ENCODE results near the gene ITPA. TPM values are rescaled to one million over a fixed set of nuclear protein-coding genes. Genes with fewer than 3 reads are reported as not detected.
A peak's percentile ranks its signal among the peaks of the same experiment; 100 is the strongest.

Gene ITPA
- total and polyA plus RNA-seq, 2 of the 13 experiments (the other 11 are each of a cell fraction or from before 2014, with no cell fraction given) = 60.1 to 103 TPM

DNA sequence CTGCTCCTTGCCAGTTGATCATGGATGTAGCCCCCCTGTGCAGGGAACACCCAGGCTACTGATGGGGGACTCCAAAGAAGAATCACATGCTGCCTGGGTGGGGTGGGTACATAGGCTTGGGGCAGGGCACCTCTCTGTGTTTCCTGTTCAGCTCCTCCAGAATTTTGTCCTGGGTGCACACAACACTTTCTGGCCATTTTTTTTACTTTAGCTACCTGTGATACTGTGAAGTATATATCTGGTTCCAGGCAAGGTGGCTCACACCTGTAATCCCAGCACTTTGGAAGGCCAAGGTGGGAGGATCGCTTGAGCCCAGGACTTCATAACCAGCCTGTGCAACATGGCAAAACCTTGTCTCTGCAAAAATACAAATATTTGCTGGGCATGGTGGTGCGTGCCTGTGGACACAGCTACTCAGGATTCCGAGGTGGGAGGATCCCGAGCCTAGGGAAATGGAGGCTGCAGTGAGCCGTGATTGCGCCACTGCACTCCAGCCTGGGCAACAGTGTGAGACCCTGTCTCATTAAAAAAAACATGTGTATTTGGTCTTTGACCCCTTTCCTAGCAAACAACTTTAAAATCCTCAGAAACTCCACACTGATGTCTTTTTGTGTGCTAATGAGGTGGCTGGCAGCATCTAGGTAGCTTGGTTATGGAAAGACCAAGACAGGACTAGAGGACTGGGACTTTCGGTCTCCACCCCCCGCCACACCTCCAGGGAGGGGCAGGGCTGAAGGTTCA lies 15.6 kb downstream of the ITPA start (continued):
- TF ChIP-seq ZNF142 (CRISPR knock-in tag; IDR thresholded peaks at IDR 0.05) (0 out of 2 replicates have a peak, but pooled peaks have one; percentile 67), SCMH1 (CRISPR knock-in tag; IDR thresholded peaks at IDR 0.05; ENCODE audit: borderline replicate concordance) (no peak), ZNF614 (CRISPR knock-in tag; IDR thresholded peaks at IDR 0.05; ENCODE audit: borderline replicate concordance) (peak; percentile 93), SP4 (CRISPR knock-in tag; IDR thresholded peaks at IDR 0.05) (peak; percentile 44; the same call in 1 of the 2 replicates), ZNF180 (CRISPR knock-in tag; IDR thresholded peaks at IDR 0.05; ENCODE audit: borderline replicate concordance, low read depth) (no peak), ZNF790 (CRISPR knock-in tag; IDR thresholded peaks at IDR 0.05; ENCODE audit: borderline replicate concordance) (no peak), ZNF672 (CRISPR knock-in tag; IDR thresholded peaks at IDR 0.05) (no peak), ZNF773 (CRISPR knock-in tag; IDR thresholded peaks at IDR 0.05; ENCODE audit: borderline replicate concordance) (no peak), FUBP1 (CRISPR knock-in tag; IDR thresholded peaks at IDR 0.05; ENCODE audit: borderline replicate concordance) (no peak), PPARG (CRISPR knock-in tag; conservative IDR thresholded peaks at IDR 0.05) (peak; percentile 88), ZSCAN21 (CRISPR knock-in tag; IDR thresholded peaks at IDR 0.05; ENCODE audit: borderline replicate concordance) (no peak; the same call in 1 of the 2 replicates), NFIC (IDR thresholded peaks at IDR 0.05; ENCODE audit: low read length) (no peak), HIVEP1 (CRISPR knock-in tag; IDR thresholded peaks at IDR 0.05) (no peak), ZNF432 (CRISPR knock-in tag; IDR thresholded peaks at IDR 0.05; ENCODE audit: borderline replicate concordance) (no peak), ZNF703 (CRISPR knock-in tag; IDR thresholded peaks at IDR 0.05; ENCODE audit: borderline replicate concordance) (peak; percentile 74; the same call in 1 of the 2 replicates)
- TF ChIP-seq, protein P1, sequence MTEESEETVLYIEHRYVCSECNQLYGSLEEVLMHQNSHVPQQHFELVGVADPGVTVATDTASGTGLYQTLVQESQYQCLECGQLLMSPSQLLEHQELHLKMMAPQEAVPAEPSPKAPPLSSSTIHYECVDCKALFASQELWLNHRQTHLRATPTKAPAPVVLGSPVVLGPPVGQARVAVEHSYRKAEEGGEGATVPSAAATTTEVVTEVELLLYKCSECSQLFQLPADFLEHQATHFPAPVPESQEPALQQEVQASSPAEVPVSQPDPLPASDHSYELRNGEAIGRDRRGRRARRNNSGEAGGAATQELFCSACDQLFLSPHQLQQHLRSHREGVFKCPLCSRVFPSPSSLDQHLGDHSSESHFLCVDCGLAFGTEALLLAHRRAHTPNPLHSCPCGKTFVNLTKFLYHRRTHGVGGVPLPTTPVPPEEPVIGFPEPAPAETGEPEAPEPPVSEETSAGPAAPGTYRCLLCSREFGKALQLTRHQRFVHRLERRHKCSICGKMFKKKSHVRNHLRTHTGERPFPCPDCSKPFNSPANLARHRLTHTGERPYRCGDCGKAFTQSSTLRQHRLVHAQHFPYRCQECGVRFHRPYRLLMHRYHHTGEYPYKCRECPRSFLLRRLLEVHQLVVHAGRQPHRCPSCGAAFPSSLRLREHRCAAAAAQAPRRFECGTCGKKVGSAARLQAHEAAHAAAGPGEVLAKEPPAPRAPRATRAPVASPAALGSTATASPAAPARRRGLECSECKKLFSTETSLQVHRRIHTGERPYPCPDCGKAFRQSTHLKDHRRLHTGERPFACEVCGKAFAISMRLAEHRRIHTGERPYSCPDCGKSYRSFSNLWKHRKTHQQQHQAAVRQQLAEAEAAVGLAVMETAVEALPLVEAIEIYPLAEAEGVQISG (CRISPR knock-in tag; IDR thresholded peaks at IDR 0.05) = peak; percentile 81
- TF ChIP-seq, protein P2, sequence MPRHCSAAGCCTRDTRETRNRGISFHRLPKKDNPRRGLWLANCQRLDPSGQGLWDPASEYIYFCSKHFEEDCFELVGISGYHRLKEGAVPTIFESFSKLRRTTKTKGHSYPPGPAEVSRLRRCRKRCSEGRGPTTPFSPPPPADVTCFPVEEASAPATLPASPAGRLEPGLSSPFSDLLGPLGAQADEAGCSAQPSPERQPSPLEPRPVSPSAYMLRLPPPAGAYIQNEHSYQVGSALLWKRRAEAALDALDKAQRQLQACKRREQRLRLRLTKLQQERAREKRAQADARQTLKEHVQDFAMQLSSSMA (CRISPR knock-in tag; IDR thresholded peaks at IDR 0.05) = peak; percentile 6; the same call in 1 of the 2 replicates

Data from HepG2 (cell line).